Urinary bladder (tissue), 4 donors: Measurements from ENCODE around the gene TCF21. TPM values are rescaled to one million over a fixed set of nuclear protein-coding genes. Genes with fewer than 3 reads are reported as not detected.
"Not testable (repeated sequence)": the region's sequence is repeated elsewhere in the genome, so short reads cannot be mapped to it uniquely, and the experiment has no call there.

Experiments
- DNase-seq: peaks from one replicate; pipeline ENCODE4 v3.0.0-alpha.2; 2015; ENCODE audit errors: extremely low spot score
- H3K27ac ChIP-seq: one replicate; pipeline ENCODE4 v1.5.1; 2013; ENCODE audit warnings: low read depth, mild to moderate bottlenecking, moderate library complexity
- H3K36me3 ChIP-seq: one replicate; pipeline ENCODE4 v1.6.1; 2013; ENCODE audit warnings: mild to moderate bottlenecking, moderate library complexity; ENCODE audit not compliant: insufficient read depth
- H3K4me1 ChIP-seq: one replicate; pipeline ENCODE4 v1.6.1; 2013; ENCODE audit warnings: mild to moderate bottlenecking, moderate library complexity; ENCODE audit not compliant: insufficient read depth
- H3K4me3 ChIP-seq: one replicate; pipeline ENCODE4 v1.5.1; 2013; ENCODE audit warnings: low read depth, low read length
- WGBS: extraction: QIAGEN DNeasy Blood & Tissue Kit; methylation state at CpG from one replicate; pipeline ENCODE4 v1.1.7; 2013; 5-methylcytosine and 5-hydroxymethylcytosine counted together
- polyA plus RNA-seq: library from polyadenylated mRNA; stranded (reverse); fragments of 200-250 nt; gene quantifications from one replicate; pipeline ENCODE4 v1.2.3, GENCODE V29; 2013
- total RNA-seq: library from RNA; depleted of rRNA; stranded (reverse); fragments of >200 nt; gene quantifications from one replicate; pipeline ENCODE4 v1.2.3, GENCODE V29; 2014
- donor health status: healthy with polysubstance abuse.
- donor health status: healthy.

TCF21 gene
- total and polyA plus RNA-seq, 2 donors = 25.3 to 25.6 TPM

DNA sequence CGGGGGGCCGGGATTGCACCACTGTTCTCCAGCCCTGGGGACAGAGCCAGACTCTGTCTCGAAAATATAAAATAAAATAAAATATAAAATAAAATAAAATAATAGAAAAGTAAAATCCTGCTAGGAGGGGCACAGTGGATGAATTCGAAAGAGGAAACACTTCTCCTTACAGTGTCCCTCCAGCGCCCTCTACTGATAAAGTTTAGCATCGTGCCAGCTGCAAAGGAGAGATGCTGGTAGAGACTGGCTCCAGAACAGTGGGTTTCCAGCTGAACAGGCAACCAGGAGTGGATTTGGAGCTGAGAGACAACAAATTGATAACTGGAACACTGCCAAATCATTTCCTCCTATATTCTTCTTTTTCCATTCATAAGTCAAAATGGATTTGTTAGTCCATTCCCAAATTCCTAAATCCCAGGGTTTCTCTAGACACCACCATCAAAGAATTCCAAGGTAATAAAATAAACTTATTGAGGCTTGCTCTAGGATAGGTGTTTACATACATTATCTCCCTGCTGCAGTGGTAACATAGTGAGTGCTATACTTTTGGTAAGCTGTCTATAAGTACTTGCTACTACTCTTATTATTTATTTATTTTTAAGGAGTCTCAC is 32.4 kb downstream of the TCF21 start:
- 19% methylated on average over 6 of the region's 6 CpGs for WGBS
- no peaks in the 10 kb centered on the region for H3K36me3 ChIP-seq
- H3K27ac ChIP-seq = no peak overlapping the region
- H3K4me3 ChIP-seq = no peak overlapping the region
- DNase-seq = peak; percentile 59
- H3K4me1 ChIP-seq = no peaks in the 10 kb centered on the region

DNA sequence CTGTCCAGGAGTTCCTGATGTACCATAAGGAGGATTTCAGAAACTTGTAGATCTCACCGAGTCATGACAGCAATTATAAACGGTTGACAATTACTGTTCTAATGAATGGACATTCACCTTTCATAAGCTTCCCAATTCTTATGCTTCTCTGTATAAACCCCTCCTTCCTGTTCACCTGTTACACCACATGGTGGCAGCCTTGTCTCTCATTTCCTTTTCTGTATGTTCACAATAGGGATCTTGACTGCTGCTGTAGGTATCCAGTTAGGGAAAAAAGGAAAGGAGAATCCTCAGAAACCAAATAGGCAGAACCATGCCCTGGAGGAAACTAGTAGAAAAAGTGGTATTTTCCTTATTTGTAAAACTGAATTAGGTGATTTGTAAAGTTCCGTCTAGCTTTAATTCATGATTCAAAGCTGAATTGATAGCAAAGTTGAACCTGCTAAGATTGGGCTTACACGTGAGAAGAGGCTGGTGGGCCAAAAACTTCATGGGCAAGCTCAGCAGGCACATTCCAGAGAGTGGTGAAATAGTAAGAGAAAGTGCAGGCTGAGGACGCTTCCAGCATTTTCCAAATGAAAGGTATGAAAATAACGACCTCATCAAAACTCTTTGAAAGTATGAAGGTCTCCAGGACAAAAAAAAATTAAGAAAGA is 35.2 kb downstream of the TCF21 start:
- Histone ChIP-seq H3K4me1 (no peaks in the 10 kb centered on the region), H3K4me3 (no peak overlapping the region), H3K27ac (no peak overlapping the region), H3K36me3 (no peaks in the 10 kb centered on the region)
- 26% methylated on average over 6 of the region's 6 CpGs for WGBS
- peak; percentile 58 for DNase-seq

DNA sequence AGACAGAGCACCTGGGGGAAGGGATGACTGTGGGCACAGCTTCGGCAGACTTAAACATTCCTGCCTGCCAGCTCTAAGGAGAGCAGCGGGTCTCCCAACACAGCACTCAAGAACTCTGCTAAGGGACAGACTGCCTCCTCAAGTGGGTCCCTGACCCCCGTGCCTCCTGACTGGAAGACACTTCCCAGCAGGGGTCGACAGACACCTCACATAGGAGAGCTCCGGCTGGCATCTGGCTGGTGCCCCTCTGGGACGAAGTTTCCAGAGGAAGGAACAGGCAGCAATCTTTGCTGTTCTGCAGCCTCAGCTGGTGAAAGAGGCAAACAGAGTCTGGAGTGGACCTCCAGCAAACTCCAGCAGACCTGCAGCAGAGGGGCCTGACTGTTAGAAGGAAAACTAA is 42.3 kb downstream of the TCF21 start:
- H3K36me3 ChIP-seq, H3K4me3 ChIP-seq, H3K27ac ChIP-seq, H3K4me1 ChIP-seq, DNase-seq: not testable (repeated sequence)
- WGBS = 72% methylated on average over 6 of the region's 6 CpGs

DNA sequence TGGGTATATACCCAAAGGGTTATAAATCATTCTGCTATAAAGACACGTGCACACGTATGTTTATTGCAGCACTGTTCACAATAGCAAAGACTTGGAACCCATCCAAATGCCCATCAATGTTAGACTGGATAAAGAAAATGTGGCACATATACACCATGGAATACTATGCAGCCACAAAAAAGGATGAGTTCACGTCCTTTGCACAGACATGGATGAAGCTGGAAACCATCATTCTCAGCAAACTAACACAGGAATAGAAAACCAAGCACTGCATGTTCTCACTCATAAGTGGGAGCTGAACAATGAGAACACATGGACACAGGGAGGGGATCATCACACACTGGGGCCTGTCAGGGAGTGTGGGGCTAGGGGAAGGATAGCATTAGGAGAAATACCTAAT is 47.4 kb downstream of the TCF21 start:
- not testable (repeated sequence) for H3K36me3 ChIP-seq, DNase-seq, H3K4me3 ChIP-seq, H3K27ac ChIP-seq, H3K4me1 ChIP-seq
- WGBS = 84% methylated on average over 3 of the region's 3 CpGs

DNA sequence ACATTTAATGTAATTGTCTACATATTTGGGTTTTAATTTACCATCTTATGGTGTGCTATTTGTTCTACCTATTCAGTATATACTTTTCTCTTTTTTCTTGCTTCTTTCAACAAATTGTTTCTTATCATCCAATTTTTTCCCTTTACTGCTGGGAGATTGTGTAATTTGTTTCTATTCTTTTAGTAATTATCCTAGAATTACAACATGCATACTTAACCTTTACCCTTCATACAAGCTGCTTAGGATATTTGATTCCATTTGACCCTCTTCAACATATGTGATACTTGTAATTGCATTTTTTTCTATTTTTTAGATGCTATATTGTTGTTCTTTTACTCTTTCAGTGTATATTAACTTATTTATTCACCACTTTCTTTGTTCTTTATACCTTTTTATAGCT is 49.0 kb downstream of the TCF21 start:
- H3K4me3 ChIP-seq = no peak overlapping the region
- H3K27ac ChIP-seq = no peak overlapping the region
- no peaks in the 10 kb centered on the region for H3K36me3 ChIP-seq
- no peak for DNase-seq
- H3K4me1 ChIP-seq = no peaks in the 10 kb centered on the region

DNA sequence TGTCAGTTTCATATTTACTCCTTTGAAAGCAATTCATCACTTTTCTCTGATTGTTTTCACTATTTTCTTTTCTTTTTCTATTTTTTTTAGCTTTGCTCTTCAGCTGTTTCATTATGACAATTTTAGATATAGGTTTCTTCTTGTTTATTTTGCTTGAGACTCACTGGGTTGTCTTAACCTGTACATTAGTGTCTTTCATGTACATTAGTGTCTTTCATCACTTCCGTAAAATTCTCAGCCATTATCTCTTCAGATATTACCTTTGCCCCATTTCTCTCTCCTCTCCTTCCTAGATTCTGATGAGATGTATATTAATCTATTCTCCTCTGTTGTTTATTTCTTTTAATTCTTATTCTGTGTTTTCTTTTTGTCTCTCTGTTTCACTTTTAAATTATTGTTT is 49.6 kb downstream of the TCF21 start:
- Histone ChIP-seq H3K27ac (no peak overlapping the region), H3K36me3 (no peaks in the 10 kb centered on the region), H3K4me3 (no peak overlapping the region), H3K4me1 (no peaks in the 10 kb centered on the region)
- DNase-seq = no peak
- 89% methylated on average over 1 of the region's 1 CpG for WGBS

DNA sequence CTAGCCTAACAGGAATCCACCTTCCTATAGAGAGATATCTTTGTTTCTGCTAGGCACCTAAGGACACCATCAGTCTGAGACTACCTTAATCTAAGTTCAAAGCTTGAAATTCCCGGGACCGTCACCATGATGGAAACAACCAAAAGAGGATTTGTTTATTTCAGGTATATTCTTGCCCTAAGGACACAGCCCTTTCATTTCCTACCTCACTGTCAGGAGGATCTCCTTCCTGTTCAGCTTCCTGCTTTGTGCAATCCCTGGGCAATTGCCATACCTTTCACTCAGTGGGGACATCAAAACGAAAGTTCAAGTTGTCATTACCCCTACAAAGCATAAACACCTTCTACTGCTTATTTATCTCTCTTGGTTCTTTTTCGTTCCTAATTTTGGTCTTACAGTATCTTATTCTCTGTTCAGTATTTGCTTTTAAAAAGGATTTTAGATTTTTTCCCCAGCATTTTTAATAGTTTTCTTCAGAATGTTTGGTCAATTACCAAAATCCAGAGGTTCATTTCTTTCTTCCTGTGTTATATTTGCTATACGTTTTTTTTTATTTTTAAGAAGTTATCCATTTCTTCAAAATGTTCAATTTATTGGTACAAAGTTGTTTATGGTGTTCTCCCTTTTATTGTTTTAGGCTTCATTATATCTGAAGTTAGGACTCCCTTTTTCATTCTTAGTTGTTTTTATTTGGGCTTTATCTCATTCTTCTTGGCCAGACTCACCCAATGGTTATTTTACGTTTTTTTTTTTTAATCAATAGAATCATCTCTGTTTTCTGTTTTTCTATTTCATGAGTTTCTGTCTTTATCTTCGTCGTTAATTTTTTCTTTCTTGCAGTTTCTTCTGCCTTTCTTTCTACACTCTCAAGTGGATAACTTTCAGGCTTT is 51.1 kb downstream of the TCF21 start:
- H3K4me1 ChIP-seq = no peaks in the 10 kb centered on the region
- H3K36me3 ChIP-seq = no peaks in the 10 kb centered on the region
- no peak overlapping the region for H3K4me3 ChIP-seq
- peak overlapping the region; percentile 10 for H3K27ac ChIP-seq
- WGBS = 73% methylated on average over 8 of the region's 8 CpGs
- no peak for DNase-seq

Other genes starting within 250 kb of the TCF21 start
- gene TBPL1, start 64.1 kb downstream of the TCF21 start, total RNA-seq = 39.7 TPM
- gene TBPL1, start 64.1 kb downstream of the TCF21 start, polyA plus RNA-seq = 30.4 TPM
- 1.7 TPM for gene SLC2A12, start 163.5 kb downstream of the TCF21 start, total RNA-seq
- gene SLC2A12, start 163.5 kb downstream of the TCF21 start, polyA plus RNA-seq = 5.5 TPM